GM19099 (cell line): ENCODE measurements around the gene DPYD.

Experiments
- POLR2A ChIP-seq: IDR thresholded peaks from 3 replicates; pipeline ENCODE4 v1.6.1; 2011; ENCODE audit warnings: low read depth; ENCODE audit not compliant: insufficient read length; ENCODE audit errors: extremely low read depth

The DPYD gene

GRCh38 chr1:97145321-97145956, 775.4 kb downstream of the DPYD start:
- TF ChIP-seq POLR2A = no peak

DNA sequence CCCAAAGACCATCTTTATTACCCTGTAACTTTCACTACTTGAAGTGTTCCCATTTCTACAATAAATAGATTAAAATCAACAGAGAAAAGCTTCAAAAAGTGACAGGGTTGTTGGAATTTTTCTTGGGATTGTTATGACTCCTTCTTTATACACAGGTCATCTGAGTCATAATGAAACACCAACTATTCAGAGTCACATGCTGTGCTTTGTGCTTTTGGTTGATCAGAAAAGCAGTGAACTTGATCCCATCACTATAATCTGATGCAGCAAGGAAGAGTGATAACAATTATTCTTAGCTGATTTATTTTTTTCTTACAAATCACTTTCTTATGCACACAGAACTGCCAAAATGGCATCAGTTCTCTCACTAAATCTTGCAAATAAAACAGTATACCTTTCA, 776.3 kb downstream of the DPYD start:
- TF ChIP-seq POLR2A = no peak

DNA sequence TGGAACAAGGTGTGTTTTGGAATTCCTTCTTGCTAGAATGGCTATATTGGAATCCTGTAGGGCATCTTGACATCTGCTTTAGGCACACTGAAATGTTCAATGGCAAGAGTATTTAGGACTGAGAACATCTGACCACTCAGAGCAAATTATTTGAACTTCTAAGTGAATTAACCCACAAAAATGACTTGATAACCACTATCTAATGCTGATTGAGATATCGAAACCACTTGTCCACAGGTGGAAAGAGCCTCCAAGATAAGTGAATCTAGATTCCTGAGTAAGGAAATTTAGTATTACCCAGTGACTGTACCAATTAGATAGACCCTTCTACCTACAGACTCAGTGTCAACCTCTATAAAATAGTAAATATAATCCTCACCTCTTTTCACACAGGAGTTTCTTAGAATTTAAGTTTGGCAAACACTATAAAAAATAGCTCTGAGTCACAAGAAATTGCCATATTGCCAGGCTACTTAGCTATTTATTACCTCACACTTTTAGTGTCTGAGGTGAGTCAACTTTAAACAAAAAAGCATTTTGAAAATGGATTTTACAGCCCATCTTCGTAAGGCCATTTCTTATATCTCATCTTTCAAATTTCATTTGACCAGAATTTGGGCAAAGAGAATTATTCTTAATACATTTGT, 777.5 kb downstream of the DPYD start:
- TF ChIP-seq POLR2A = no peak

DNA sequence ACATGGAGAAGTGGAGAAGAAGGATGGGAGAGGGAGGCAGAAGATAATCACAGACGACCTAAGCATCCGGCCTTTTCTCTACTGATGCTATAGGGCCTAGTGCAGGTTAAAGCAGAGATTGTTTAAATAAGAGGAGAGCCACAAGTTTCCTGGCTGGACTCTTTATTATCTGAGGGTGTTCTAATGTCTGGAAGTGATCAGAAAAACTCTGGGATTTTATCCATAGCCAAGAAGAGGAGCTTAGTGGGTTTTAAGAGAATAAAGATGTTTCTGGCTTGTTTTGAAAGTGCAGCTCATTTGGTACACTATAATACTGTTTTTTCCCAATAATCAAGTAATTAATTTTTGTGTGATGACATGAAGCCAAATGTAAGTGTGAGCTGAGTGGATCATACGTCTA, 780.2 kb downstream of the DPYD start:
- no peak for TF ChIP-seq POLR2A

- TF ChIP-seq POLR2A = no peak
Observed at GRCh38 chr1:97139512-97139911, 781.3 kb downstream of the DPYD start.

DNA sequence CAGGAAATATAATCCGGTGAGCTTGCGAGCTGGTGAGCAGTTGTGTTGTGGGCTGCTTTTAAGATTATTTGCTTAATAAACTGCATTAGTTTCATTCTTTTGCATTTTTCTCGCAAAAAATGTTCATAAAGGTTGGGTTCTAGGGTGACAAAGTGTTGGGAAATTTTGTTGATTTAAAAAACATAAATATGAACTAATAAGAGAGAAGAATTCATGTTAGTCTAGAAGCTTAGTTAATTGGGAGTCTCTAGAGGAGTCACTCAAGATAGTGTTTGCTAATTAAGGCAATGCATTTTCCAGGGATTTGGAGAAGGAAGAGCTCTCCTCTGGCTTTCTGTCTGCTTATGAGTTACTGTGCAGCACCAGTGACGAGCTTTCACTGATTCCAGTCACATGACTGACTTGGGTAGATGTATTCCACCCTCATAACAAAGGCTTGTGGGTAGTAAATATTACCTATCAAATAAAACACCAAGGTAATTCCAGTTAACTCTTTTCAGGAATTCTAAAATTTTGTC, 782.3 kb downstream of the DPYD start:
- no peak for TF ChIP-seq POLR2A

GRCh38 chr1:97137862-97138514, 782.8 kb downstream of the DPYD start:
- TF ChIP-seq POLR2A = no peak

DNA sequence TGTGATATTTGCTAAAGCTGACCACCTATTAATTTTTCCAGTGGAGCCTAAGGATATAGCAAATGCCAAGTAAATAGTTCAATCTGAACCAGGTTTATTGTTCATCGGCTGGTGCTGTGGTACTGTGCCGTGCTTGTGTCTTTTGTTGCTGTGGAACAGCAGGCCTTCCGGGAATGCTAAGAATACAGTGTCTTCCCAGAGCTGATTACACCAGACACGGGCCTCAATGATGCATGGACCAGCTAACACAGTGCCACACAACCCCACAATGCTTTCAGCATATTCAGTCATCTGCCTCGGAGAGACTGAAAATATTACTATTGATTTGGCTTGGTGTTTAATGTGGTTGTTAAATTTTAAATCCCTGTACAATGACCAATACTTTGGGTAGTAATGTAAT, 783.8 kb downstream of the DPYD start:
- no peak for TF ChIP-seq POLR2A

DNA sequence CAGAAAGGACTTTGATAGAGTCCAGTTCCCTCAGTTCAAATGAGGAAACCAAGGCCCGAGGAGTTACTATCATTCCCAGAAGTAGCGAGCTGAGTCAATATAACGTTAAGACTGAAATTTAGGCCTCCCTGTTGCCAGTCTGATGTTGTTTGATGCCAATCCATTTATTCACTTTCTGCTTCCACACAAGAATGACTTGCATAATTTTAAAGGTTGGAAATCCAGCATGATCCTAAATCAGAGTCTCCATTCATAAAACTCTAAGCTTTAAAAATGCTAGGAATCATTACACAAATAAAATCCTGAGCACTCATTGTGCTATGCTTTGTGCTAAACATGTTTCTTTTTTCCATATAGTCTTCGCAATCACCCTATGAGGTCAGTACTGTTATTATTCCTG, 784.9 kb downstream of the DPYD start:
- no peak for TF ChIP-seq POLR2A

DNA sequence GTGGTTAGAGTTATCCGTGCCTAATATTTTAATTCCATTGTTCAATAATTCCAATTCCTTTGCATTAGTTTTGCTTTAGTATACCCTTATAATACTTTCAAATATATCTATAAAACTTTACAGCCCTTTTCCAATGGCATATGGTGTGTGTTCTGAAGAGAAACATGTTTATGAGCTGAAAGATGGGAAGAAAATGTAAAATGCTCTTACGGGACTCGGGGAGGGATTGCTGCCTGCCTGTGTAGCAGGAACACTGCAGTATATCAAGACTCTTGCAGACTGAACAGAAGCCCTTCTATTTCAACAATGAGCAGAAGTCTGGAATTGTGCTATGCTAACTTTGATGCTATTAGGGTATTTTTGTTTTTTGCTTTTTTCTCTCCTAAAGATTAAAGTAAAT, 792.4 kb downstream of the DPYD start:
- TF ChIP-seq POLR2A = no peak

DNA sequence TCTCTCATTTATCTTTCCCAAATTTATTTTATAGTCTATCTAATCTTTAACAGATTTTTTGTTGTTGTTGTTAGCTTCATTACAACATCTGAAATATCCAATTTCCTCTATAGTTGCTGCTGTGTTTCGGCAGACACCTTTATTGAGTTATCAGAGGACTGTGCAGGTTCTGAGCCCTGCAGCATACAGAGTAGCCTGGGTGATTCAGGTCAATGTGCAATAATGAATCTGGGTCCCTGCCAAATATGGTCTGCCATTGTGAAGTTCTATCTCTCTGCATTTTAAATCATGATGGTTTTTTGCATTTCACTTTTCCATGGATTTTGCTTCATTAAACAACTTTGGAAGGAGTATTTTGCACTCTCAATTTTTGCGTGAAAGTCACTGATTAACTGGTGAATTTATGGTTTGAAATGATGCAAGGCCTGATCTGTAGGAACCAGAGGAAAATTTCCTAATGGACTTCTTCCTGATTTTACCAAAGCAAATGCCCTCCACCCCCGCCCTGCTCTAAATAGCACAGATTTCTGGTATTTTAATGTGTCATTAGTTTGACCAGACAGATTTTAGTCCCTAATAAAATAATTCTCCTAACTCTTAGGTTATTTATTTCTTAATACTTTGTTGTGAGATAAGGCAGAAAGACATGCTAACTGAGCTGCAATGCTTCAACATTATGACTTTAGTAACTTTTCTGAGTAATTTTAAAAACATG, 797.0 kb downstream of the DPYD start:
- no peak for TF ChIP-seq POLR2A

DNA sequence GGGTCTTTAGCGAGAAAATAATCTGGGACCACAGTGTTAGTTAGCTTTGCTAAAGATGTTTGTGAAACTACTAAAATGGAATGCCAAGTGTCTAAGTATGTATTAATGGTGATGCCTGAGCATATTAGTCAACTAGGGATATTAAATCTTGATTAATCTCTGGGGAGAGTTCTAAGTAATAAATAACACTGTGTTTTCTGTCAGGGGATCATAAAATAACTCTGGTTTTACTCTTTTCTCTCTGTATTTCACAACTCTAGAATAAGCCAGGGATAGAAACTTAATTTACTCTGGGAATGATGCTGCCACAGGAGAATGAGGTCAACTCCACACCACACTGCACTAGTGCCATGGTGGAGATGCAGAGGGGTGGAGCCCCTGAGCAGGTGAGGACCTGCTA, 800.0 kb downstream of the DPYD start:
- no peak for TF ChIP-seq POLR2A

- TF ChIP-seq POLR2A = no peak
Observed at GRCh38 chr1:97119260-97120158, 801.3 kb downstream of the DPYD start.

- TF ChIP-seq POLR2A = no peak
Observed at GRCh38 chr1:97114842-97115241, 806.0 kb downstream of the DPYD start.
